Keratinocyte (primary cell): Measurements from ENCODE around the gene DTWD2. TPM values are rescaled to one million over a fixed set of nuclear protein-coding genes. Genes with fewer than 3 reads are reported as not detected.
"Not testable (repeated sequence)": the region's sequence is repeated elsewhere in the genome, so short reads cannot be mapped to it uniquely, and the experiment has no call there.

ENCODE experiments used
- DNase-seq: peaks from one replicate; pipeline ENCODE4 v3.0.0-alpha.2; 2011; ENCODE audit warnings: low read depth, missing footprints, low spot score
- FAIRE-seq: peaks from 2 replicates; lab custom pipeline; 2011; peaks lifted over from hg19 to GRCh38; lab: Jason Lieb, UNC
- H2AFZ ChIP-seq: 2 replicates; pipeline ENCODE4 v1.6.0; 2012; ENCODE audit warnings: low read length, control low read depth, inconsistent platforms; ENCODE audit not compliant: control insufficient read depth
- H3K27ac ChIP-seq: 2 replicates; pipeline ENCODE4 v1.5.1; 2011; ENCODE audit warnings: low read length; ENCODE audit not compliant: control insufficient read depth, insufficient read depth
- H3K27me3 ChIP-seq: 3 replicates; pipeline ENCODE4 v1.6.0; 2011; ENCODE audit warnings: low read length; ENCODE audit not compliant: control insufficient read depth, insufficient read depth; ENCODE audit errors: extremely low read depth
- H3K36me3 ChIP-seq, 2 experiments: 2 replicates in 1 of 2; 3 replicates in 1 of 2; pipeline ENCODE4 v1.5.1; 2011; ENCODE audit warnings: low read length in 2 of 2, mild to moderate bottlenecking in 1 of 2; ENCODE audit not compliant: control insufficient read depth in 2 of 2, insufficient read depth in 2 of 2; ENCODE audit errors: extremely low read depth in 1 of 2
- H3K4me1 ChIP-seq: 3 replicates; pipeline ENCODE4 v1.5.1; 2011; ENCODE audit warnings: low read length; ENCODE audit not compliant: control insufficient read depth, insufficient read depth; ENCODE audit errors: extremely low read depth
- H3K4me2 ChIP-seq: 3 replicates; pipeline ENCODE4 v1.6.0; 2011; ENCODE audit warnings: low read depth, low read length; ENCODE audit not compliant: control insufficient read depth, insufficient read depth; ENCODE audit errors: extremely low read depth
- H3K4me3 ChIP-seq, 3 experiments: fragments of 200-600 bp in 1 of 3; sonication (generic) in 1 of 3; 2 replicates in 2 of 3; 3 replicates in 1 of 3; pipeline ENCODE4 v1.5.1; 2011 to 2016; ENCODE audit warnings: low read length in 3 of 3, mild to moderate bottlenecking in 3 of 3, control low read depth in 2 of 3, inconsistent platforms in 1 of 3, low read depth in 1 of 3, mixed read lengths in 1 of 3, mixed run types in 1 of 3, moderate library complexity in 1 of 3; ENCODE audit not compliant: control insufficient read depth in 2 of 3, insufficient read depth in 2 of 3; ENCODE audit errors: extremely low read depth in 1 of 3
- H3K79me2 ChIP-seq: 2 replicates; pipeline ENCODE4 v1.6.0; 2012; ENCODE audit warnings: low read length; ENCODE audit not compliant: control insufficient read depth, insufficient read depth
- H3K9ac ChIP-seq: 3 replicates; pipeline ENCODE4 v1.6.0; 2011; ENCODE audit warnings: low read length; ENCODE audit not compliant: control insufficient read depth, insufficient read depth; ENCODE audit errors: extremely low read depth
- H3K9me1 ChIP-seq: 3 replicates; pipeline ENCODE4 v1.6.0; 2011; ENCODE audit warnings: low read length; ENCODE audit not compliant: control insufficient read depth, insufficient read depth; ENCODE audit errors: extremely low read depth
- H3K9me3 ChIP-seq: 2 replicates; pipeline ENCODE4 v1.5.1; 2012; ENCODE audit warnings: low read depth, low read length; ENCODE audit not compliant: control insufficient read depth
- H4K20me1 ChIP-seq: 3 replicates; pipeline ENCODE4 v1.6.0; 2011; ENCODE audit warnings: low read length; ENCODE audit not compliant: control insufficient read depth, insufficient read depth; ENCODE audit errors: extremely low read depth
- CTCF ChIP-seq, 3 experiments: IDR thresholded peaks in 1 of 3; conservative IDR thresholded peaks in 1 of 3; optimal IDR thresholded peaks in 1 of 3; 2 replicates in 2 of 3; 3 replicates in 1 of 3; pipeline versions ENCODE3 to v1.5.1; 2011; ENCODE audit warnings: low read length in 3 of 3, mild to moderate bottlenecking in 3 of 3, moderate library complexity in 2 of 3, control low read depth in 1 of 3, inconsistent platforms in 1 of 3; ENCODE audit not compliant: insufficient read depth in 2 of 3; ENCODE audit errors: extremely low read depth in 1 of 3
- EZH2 ChIP-seq: IDR thresholded peaks from one replicate; pipeline ENCODE4 v1.6.1; 2012; ENCODE audit warnings: inconsistent platforms, mild to moderate bottlenecking, low read length, moderate library complexity
- dilution Hi-C: fragments of 300-500 bp; cut with MboI; formaldehyde crosslinking; loops from one replicate; pipeline ENCODE4 v1.7.0; 2020; ENCODE audit warnings: low sequenced_read_pairs; ENCODE audit not compliant: extremely low pct_ligation_motif_present
- polyA plus RNA-seq, 5 experiments: library from polyadenylated mRNA; depleted of rRNA in 3 of 5; stranded (reverse) in 3 of 5; stranded (forward) in 1 of 5; unstranded in 1 of 5; fragments of >200 nt; gene quantifications; 1 replicate in 1 of 5; 2 replicates in 3 of 5; 3 replicates in 1 of 5; pipeline versions ENCODE4 v1.2.1 to v1.2.3, GENCODE V29; 2011 to 2012; ENCODE audit warnings: missing spikeins in 2 of 5, low read depth in 1 of 5, low replicate concordance in 1 of 5

Gene DTWD2
- polyA plus RNA-seq, 1 donor (not counting 4 experiments of a cell fraction or from before 2014, with no cell fraction given), result 2.9 TPM

DNA sequence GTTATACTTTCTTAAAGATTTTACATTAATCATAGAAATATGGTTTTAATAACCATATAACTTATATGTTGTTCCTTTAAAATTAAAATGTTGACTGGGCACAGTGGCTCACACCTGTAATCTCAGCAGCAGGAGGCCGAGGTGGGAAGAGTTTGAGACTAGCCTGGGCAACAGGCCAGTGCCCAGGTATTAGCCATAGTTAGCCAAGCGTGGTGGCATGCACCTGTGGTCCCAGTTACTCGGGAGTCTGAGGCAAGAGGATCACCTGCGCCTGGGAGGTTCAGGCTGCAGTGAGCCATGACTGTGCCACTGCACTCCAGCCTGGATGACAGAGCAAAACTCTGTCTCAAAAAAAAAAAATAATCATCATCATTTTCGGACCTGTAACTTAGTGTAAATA lies 133.5 kb downstream of the DTWD2 start:
- no peak overlapping the region for H3K9ac ChIP-seq
- H3K27ac ChIP-seq, result no peak overlapping the region
- no peak overlapping the region for H2AFZ ChIP-seq
- dilution Hi-C loops, result no loop called here
- no peaks in the 10 kb centered on the region for H3K79me2 ChIP-seq
- no peak for FAIRE-seq
- H3K9me1 ChIP-seq, result no peaks in the 10 kb centered on the region
- H3K27me3 ChIP-seq, result no peaks in the 10 kb centered on the region
- H3K9me3 ChIP-seq, result no peaks in the 10 kb centered on the region
- no peak overlapping the region for H3K4me3 ChIP-seq
- DNase-seq, result no peak
- no peaks in the 10 kb centered on the region for H3K36me3 ChIP-seq
- TF ChIP-seq EZH2 (no peak), CTCF (optimal IDR thresholded peaks at IDR 0.05 in 1 of 3, IDR thresholded peaks at IDR 0.05 in 1 of 3, conservative IDR thresholded peaks at IDR 0.05 in 1 of 3; ENCODE audit: extremely low read depth in 1 of 3, insufficient read depth in 2 of 3, low read length in 3 of 3) (no peak)
- H4K20me1 ChIP-seq, result no peaks in the 10 kb centered on the region
- H3K4me2 ChIP-seq, result no peak overlapping the region
- H3K4me1 ChIP-seq, result peaks cover 7% of the 10 kb centered on the region

- H3K36me3 ChIP-seq, dilution Hi-C loops, H3K79me2 ChIP-seq, H3K9ac ChIP-seq, H3K4me1 ChIP-seq, DNase-seq, H4K20me1 ChIP-seq, H2AFZ ChIP-seq, FAIRE-seq, H3K9me1 ChIP-seq, H3K9me3 ChIP-seq, H3K27ac ChIP-seq, H3K4me3 ChIP-seq, H3K4me2 ChIP-seq, H3K27me3 ChIP-seq: not testable (repeated sequence)
Observed at GRCh38 chr5:118851785-118852184, 136.6 kb downstream of the DTWD2 start.

DNA sequence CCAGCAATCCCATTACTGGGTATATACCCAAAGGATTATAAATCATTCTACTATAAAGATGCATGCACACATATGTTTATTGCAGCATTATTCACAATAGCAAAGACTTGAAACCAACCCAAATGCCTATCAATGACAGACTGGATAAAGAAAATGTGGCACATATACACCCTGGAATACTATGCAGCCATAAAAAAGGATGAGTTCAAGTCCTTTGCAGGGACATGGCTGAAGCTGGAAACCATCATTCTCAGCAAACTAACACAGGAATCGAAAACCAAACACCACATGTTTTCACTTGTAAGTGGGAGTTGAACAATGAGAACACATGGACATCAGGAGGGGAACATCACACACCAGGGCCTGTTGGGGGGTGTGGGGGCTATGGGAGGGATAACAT lies 138.8 kb downstream of the DTWD2 start:
- H3K9ac ChIP-seq, H3K4me1 ChIP-seq, H2AFZ ChIP-seq, H3K27me3 ChIP-seq, H3K9me1 ChIP-seq, FAIRE-seq, H3K79me2 ChIP-seq, dilution Hi-C loops, H3K9me3 ChIP-seq, H3K36me3 ChIP-seq, DNase-seq, H3K27ac ChIP-seq, H3K4me3 ChIP-seq, H4K20me1 ChIP-seq, H3K4me2 ChIP-seq: not testable (repeated sequence)
